Heart left ventricle (tissue), 16 donors: ENCODE measurements around the gene PIK3R1. TPM values are rescaled to one million over a fixed set of nuclear protein-coding genes. Genes with fewer than 3 reads are reported as not detected.

Source experiments
- ATAC-seq, 4 donors: fragments of 200-7000 bp; cut with Tn5 transposase; one replicate each; pipeline ENCODE4 v1.9.1; 2020 to 2022; ENCODE audit warnings: moderate library complexity in 4 of 4, mild to moderate bottlenecking in 3 of 4, moderate number of reproducible peaks in 1 of 4
- DNase-seq, 5 donors: peaks; one replicate each; pipeline ENCODE4 v3.0.0-alpha.2; 2020
- H3K27ac ChIP-seq, 12 donors: fragments of 200-600 bp; sonication (generic) in 4 of 12; one replicate each; pipeline versions ENCODE4 v1.5.0 to v1.8.0; 2016 to 2022; ENCODE audit warnings: mild to moderate bottlenecking in 2 of 12
- H3K27me3 ChIP-seq, 9 donors: fragments of 200-600 bp; sonication (generic) in 2 of 9; one replicate each; pipeline versions ENCODE4 v1.5.1 to v1.8.0; 2016 to 2022; ENCODE audit warnings: mild to moderate bottlenecking in 3 of 9
- H3K36me3 ChIP-seq, 9 donors: fragments of 200-600 bp; sonication (generic) in 2 of 9; one replicate each; pipeline versions ENCODE4 v1.5.0 to v1.8.0; 2018 to 2022; ENCODE audit warnings: mild to moderate bottlenecking in 2 of 9
- H3K4me1 ChIP-seq, 12 donors: fragments of 200-600 bp; sonication (generic) in 4 of 12; one replicate each; pipeline versions ENCODE4 v1.5.0 to v1.8.0; 2016 to 2022; ENCODE audit warnings: mild to moderate bottlenecking in 3 of 12
- H3K4me3 ChIP-seq, 12 donors: fragments of 200-600 bp; sonication (generic) in 4 of 12; one replicate each; pipeline versions ENCODE4 v1.5.0 to v1.8.0; 2017 to 2022; ENCODE audit warnings: mild to moderate bottlenecking in 9 of 12, moderate library complexity in 4 of 12
- H3K9me3 ChIP-seq, 12 donors: fragments of 200-600 bp; sonication (generic) in 4 of 12; one replicate each; pipeline versions ENCODE4 v1.5.0 to v1.8.0; 2016 to 2022; ENCODE audit warnings: mild to moderate bottlenecking in 1 of 12
- POLR2A ChIP-seq, 2 donors: fragments of 450-650 bp; IDR thresholded peaks; one replicate each; pipeline ENCODE4 v1.6.1; 2017; ENCODE audit warnings: antibody characterized with exemption in 2 of 2, mild to moderate bottlenecking in 2 of 2, moderate library complexity in 2 of 2
- WGBS, 4 donors: extraction: QIAGEN DNeasy Blood & Tissue Kit in 2 of 4; methylation state at CpG; one replicate each; pipeline versions ENCODE4 v1.1.5 to v1.1.7; 2013 to 2018; 5-methylcytosine and 5-hydroxymethylcytosine counted together
- intact Hi-C, 10 donors: fragments of 100-400 bp; cut with DNase I; formaldehyde crosslinking; loops; one replicate each; pipeline versions ENCODE4 v1.11.1 to v1.14.2; 2022
- polyA plus RNA-seq, 2 donors: library from polyadenylated mRNA; stranded (reverse); fragments of 200-250 nt; gene quantifications; one replicate each; pipeline ENCODE4 v1.2.3, GENCODE V29; 2013
- total RNA-seq, 9 donors: library from RNA; depleted of rRNA in 2 of 9; stranded (reverse); fragments of >200 nt in 2 of 9; fragmentation: NEBNext Ultra II Directional in 3 of 9; extraction: Animal tissue kit (Norgen Biotek cat#: 25700) in 3 of 9; gene quantifications; one replicate each; pipeline versions ENCODE4 v1.1.0 to v1.2.4, GENCODE V29; 2016 to 2023
- TF ChIP-seq, protein P1 (sequence below), 12 donors: fragments of 200-600 bp; sonication (generic) in 4 of 12; IDR thresholded peaks; one replicate each; pipeline versions ENCODE4 v1.5.0 to v1.8.0; 2018 to 2022; ENCODE audit warnings: antibody characterized with exemption in 12 of 12, mild to moderate bottlenecking in 5 of 12
- donor health status: ischemic (EF 13 %, LVEDD 7.1; RV severe dilation, severe dysfunction).
- donor health status: healthy with polysubstance abuse.
- donor health status: DM: no; HTN: yes; CAD: no.
- donor health status: DM: no; HTN: no; CAD: no.
- donor health status: ischemic (EF 25% LVEDD 6.9; RV normal size, moderate dysfunction).
- donor health status: ischemic (EF 25% LVEDD 5.7; RV mildly dilated, moderate dysfunction).
- donor health status: healthy.
- donor health status: DM: yes; HTN: yes; CAD: no.
- donor health status: ischemic (EF 35%, LVEDD 5.7; RV mildly dilated, moderate dysfunction).
- donor health status: nonischemic (EF 11% LVEDD 7.7; RV severe dilation, severe dysfunction).
- donor health status: DM: yes; HTN: yes; CAD: no.
- donor health status: PGD.
- donor health status: ischemic (EF 29% LVEDD 5.4; RV normal size, mild dysfunction).
- donor health status: nonischemic (EF 23%, LVEDD 6.1; RV moderate dilation, normal function).

Gene PIK3R1
- total and polyA plus RNA-seq, 11 donors: 16.3 to 221 (median 102) TPM

DNA sequence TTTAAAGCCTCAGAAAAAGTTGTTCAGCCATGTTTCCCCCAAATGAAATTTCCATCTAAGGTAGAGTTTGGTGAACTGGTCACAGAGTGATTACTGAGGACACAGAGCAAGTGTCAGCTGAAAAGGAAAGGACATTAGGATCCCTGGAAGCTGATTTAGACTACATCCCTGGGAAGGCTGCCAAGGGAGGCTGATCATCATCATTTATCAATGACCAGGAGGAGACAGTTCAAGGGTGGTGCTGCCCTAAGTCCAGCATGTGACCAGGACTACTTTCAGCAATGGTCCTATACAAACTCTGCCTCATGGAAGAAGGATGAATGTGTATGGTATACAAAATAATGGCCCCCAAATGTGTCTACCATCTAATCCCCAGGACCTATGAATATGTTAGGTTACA, 120.6 kb downstream of the PIK3R1 start:
- no peaks in the 10 kb centered on the region for H3K9me3 ChIP-seq
- H3K27me3 ChIP-seq: no peaks in the 10 kb centered on the region
- no peak overlapping the region for H3K27ac ChIP-seq
- no peaks in the 10 kb centered on the region for H3K36me3 ChIP-seq
- peak in 1 of 4 donors; percentile 8 for ATAC-seq
- H3K4me3 ChIP-seq: no peak overlapping the region
- no peak for TF ChIP-seq POLR2A (IDR thresholded peaks at IDR 0.05)
- TF ChIP-seq, protein P1, sequence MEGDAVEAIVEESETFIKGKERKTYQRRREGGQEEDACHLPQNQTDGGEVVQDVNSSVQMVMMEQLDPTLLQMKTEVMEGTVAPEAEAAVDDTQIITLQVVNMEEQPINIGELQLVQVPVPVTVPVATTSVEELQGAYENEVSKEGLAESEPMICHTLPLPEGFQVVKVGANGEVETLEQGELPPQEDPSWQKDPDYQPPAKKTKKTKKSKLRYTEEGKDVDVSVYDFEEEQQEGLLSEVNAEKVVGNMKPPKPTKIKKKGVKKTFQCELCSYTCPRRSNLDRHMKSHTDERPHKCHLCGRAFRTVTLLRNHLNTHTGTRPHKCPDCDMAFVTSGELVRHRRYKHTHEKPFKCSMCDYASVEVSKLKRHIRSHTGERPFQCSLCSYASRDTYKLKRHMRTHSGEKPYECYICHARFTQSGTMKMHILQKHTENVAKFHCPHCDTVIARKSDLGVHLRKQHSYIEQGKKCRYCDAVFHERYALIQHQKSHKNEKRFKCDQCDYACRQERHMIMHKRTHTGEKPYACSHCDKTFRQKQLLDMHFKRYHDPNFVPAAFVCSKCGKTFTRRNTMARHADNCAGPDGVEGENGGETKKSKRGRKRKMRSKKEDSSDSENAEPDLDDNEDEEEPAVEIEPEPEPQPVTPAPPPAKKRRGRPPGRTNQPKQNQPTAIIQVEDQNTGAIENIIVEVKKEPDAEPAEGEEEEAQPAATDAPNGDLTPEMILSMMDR (IDR thresholded peaks at IDR 0.05): no peak
- H3K4me1 ChIP-seq: peaks cover 0 to 21% (median 0%) of the 10 kb centered on the region in 12 donors
- no peak for DNase-seq
- intact Hi-C loops: no loop called here

DNA sequence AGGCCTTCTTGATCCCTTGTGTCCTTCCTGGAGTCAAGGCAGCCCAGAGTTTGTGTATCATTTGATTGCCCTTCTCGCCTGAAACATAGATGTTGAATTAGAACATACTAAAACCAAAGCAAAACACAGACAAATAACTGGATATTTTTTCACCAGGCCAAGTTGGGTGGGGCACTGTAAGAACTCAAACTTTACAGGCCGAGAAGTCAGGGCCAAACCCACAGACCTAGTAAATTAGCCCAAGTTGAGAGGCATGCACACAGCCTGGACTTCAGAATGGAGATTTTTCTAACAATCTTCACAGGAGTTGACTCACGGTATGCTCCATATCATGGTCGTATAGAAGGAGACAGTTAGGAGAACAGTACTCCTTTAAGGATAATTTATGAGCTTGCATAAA, 121.7 kb downstream of the PIK3R1 start:
- no peak overlapping the region for H3K27ac ChIP-seq
- peaks cover 0 to 11% (median 0%) of the 10 kb centered on the region in 12 donors for H3K4me1 ChIP-seq
- H3K36me3 ChIP-seq: no peaks in the 10 kb centered on the region
- intact Hi-C loops: no loop called here
- DNase-seq: no peak
- no peaks in the 10 kb centered on the region for H3K27me3 ChIP-seq
- 91 to 96% (median 95%) methylated on average over 4 of the region's 4 CpGs for WGBS, 4 donors
- TF ChIP-seq, protein P1 (IDR thresholded peaks at IDR 0.05): no peak
- TF ChIP-seq POLR2A (IDR thresholded peaks at IDR 0.05): no peak
- ATAC-seq: no peak
- no peaks in the 10 kb centered on the region for H3K9me3 ChIP-seq
- H3K4me3 ChIP-seq: no peak overlapping the region

DNA sequence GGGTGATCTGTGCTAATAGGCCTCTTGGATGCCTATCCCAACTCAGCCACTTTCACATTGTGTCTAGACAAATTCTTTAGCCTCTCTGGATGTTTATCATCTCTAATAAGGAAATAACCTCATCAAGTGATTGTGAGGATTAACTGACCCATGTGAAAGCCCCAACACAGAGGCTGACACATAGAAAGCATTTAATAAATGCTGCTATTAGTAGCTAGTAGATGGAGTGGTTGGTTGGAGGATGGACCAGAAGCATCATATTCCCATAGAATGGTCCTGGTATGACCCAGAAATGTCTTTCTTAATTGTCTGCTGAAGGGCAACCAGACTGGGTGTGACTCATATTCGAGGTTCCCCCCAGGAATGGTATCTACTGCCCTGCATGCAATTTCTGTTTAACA, 124.4 kb downstream of the PIK3R1 start:
- DNase-seq (no peak), ATAC-seq (no peak)
- Histone ChIP-seq H3K36me3 (no peaks in the 10 kb centered on the region), H3K9me3 (no peaks in the 10 kb centered on the region), H3K27ac (no peak overlapping the region), H3K4me1 (peaks cover 0 to 23% (median 5%) of the 10 kb centered on the region in 12 donors), H3K27me3 (no peaks in the 10 kb centered on the region), H3K4me3 (no peak overlapping the region)
- TF ChIP-seq POLR2A (IDR thresholded peaks at IDR 0.05): no peak
- TF ChIP-seq, protein P1 (IDR thresholded peaks at IDR 0.05): no peak
- 73 to 88% (median 77%) methylated on average over 1 of the region's 1 CpG for WGBS, 4 donors
- intact Hi-C loops: loop anchor here in 2 of 10 donors (5.0 to 10.0 kb wide), 3 partner anchors 48 to 117 kb away; no protein-coding TSS in a partner anchor

DNA sequence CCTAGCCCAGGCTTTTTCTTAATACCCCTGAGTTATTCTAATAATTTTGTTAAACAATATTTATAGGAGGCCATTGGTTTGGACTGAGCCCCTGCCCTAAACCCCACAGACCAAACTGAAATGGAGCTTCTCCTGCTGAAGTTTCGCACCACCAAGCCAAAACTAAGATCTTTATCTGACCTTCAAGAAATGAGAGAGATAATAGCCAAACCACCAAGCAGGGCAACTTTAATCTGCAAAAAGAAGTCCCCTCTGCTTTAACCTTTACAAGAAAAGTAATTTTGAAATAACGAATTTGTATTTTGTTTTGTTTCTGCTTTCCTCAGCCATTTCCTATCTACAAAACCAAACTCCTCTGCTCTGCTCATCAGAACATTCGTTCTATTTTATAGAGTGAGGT, 125.5 kb downstream of the PIK3R1 start:
- no peak for DNase-seq
- H3K9me3 ChIP-seq: no peaks in the 10 kb centered on the region
- H3K27me3 ChIP-seq: no peaks in the 10 kb centered on the region
- TF ChIP-seq, protein P1 (IDR thresholded peaks at IDR 0.05): no peak
- no peak for TF ChIP-seq POLR2A (IDR thresholded peaks at IDR 0.05)
- H3K4me1 ChIP-seq: peaks cover 0 to 25% (median 5%) of the 10 kb centered on the region in 12 donors
- no peak overlapping the region for H3K27ac ChIP-seq
- intact Hi-C loops: loop anchor here in 2 of 10 donors (5.0 to 10.0 kb wide), 3 partner anchors 49 to 116 kb away; no protein-coding TSS in a partner anchor
- WGBS, 4 donors: 87 to 94% (median 88%) methylated on average over 3 of the region's 3 CpGs
- H3K4me3 ChIP-seq: no peak overlapping the region
- no peaks in the 10 kb centered on the region for H3K36me3 ChIP-seq
- no peak for ATAC-seq
